NCI-H748 treated with DMSO at 0.1 percent for 48 hours (cell line): ENCODE results near the gene GLOD5.

ENCODE experiments used
- DNase-seq: peaks from one replicate; lab custom pipeline; 2025; lab: John Stamatoyannopoulos, UW

GLOD5 gene

GRCh38 chrX:48754238-48754637 lies 7.3 kb upstream of the GLOD5 start:
- DNase-seq, result no peak

DNA sequence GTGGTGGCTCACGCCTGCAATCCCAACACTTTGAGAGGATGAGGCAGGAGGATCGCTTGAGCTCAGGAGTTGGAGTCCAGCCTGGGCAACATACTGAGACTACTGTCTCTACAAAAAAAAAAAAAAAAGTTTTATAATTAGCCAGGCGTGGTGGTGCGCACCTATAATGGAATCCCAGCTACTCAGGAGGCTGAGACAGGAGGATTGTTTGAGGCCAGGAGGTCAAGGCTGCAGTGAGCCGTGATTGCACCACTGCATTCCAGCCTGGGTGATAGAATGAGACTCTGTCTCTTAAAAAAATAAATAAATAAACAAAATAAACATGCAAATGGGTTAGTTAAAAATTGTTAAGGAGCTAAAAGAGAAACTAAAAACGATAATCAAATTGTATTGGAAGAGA lies 7.7 kb downstream of the GLOD5 start:
- no peak for DNase-seq

GRCh38 chrX:48770296-48770695 lies 8.7 kb downstream of the GLOD5 start:
- no peak for DNase-seq

DNA sequence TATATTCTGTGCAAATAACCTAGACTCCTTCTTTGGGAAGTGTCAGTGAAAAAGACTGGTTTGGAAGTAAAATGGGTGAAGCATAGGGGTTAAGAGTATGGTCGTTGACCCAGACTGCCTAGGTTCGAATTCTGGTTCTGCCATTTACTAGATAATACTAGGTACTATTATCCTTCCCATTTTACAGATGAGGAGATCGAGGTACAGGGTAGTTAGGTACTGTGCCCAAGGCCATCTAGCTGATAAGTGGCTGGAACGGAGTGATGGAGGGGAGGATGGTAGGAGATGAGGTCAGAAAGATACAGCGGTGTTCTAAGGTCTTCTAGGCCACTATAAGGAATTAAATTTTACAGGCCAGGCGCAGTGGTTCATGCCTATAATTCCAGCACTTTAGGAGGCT lies 11.1 kb downstream of the GLOD5 start:
- DNase-seq, result no peak

DNA sequence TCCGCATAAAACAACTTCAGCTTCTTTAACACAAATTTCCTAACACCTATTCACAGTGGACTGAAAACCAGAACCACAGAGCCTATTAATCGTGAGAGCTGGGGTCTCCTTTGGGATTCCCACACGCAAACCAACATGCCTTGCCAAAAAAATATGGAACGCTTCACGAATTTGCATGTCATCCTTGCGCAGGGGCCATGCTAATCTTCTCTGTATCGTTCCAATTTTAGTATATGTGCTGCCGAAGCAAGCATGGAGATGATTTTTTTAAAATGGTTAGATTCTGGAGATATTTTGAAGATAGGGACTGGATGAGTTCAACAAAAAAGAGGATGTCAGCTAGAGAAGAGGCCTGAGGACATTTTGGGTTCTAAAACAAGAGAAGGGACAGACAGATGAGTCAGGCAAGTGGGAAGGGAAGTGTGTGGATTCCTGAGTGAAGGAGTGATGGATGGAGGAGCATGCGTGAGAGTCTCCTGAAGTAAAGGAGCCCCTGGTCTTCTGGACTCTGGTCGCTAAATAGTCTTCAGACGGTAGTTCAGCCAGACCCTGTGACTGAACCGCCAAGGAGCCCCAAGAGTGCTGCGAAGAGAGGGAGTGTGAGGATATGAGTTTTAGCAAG lies 15.4 kb downstream of the GLOD5 start:
- DNase-seq, result no peak

GRCh38 chrX:48779399-48779798 lies 17.9 kb downstream of the GLOD5 start:
- no peak for DNase-seq

- DNase-seq, result no peak
These were observed 20.2 kb downstream of the GLOD5 start for GRCh38 chrX:48781705-48782104.

DNA sequence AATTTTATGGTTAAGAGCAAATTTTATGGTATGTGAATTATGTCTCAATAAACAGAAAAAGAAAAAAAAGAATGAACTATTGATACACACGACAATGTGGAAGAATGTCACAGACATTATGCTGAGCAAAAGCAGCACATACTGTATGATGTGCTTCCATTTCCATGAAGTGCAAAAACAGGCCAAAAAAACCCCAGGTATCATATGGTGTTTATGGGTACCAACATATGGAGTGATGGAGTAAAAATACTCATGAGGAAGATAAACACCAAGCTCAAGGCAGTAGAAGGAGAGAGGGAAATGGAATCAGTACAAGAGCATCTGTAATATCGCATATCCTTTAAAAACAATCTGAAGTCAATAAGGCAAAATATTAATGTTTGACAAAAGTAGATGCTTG lies 20.7 kb downstream of the GLOD5 start:
- no peak for DNase-seq

- no peak for DNase-seq
These were observed 21.2 kb downstream of the GLOD5 start for GRCh38 chrX:48782795-48783194.

DNA sequence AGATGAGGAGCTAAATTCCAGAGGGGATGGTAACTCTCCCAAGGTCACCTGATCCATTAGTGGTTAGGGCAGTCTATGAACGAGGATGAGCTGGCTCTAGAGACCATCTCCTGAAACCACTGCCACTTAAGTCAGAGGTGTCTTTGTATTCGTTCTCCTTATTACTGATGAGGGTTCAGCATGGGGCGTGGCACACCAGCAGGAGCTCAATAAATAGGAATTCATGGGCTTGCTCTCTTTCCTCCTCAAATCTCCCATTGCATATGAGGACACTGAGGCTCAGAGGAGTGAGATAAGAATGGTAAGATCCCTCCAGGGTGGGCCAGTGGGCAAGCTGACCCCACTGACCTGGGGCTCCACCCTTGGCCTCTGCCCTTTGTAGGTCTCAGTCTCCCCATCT lies 23.2 kb downstream of the GLOD5 start:
- DNase-seq, result no peak

DNA sequence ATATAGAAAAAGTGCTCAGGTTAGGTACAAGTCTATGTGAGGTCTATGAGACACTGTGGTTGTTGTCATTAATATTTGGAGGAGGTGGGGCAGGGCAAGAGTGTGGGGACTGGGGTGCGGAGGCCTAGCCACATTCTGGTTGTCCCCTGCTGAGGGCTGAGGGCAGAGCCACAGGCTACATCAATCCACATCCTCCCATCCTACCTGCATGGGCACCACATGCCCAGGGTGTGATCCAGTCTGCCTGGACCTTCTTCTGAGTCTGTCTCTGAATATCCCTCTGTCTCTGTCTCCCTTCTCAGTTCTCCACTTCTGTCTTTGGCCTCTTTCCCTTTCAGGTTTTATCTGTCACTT lies 23.6 kb downstream of the GLOD5 start:
- no peak for DNase-seq

- DNase-seq, result no peak
These were observed 24.1 kb downstream of the GLOD5 start for GRCh38 chrX:48785540-48786214.

GRCh38 chrX:48786341-48786800 lies 24.8 kb downstream of the GLOD5 start, which contains the start of gene GATA1:
TSS of gene GATA1 (plus strand) at chrX:48786590. CDS start at chrX:48791110, 4,520 bp downstream.
- no peak for DNase-seq

- DNase-seq, result no peak
These were observed 25.4 kb downstream of the GLOD5 start for GRCh38 chrX:48786825-48787504.

GRCh38 chrX:48787505-48788443 lies 26.2 kb downstream of the GLOD5 start:
- no peak for DNase-seq

DNA sequence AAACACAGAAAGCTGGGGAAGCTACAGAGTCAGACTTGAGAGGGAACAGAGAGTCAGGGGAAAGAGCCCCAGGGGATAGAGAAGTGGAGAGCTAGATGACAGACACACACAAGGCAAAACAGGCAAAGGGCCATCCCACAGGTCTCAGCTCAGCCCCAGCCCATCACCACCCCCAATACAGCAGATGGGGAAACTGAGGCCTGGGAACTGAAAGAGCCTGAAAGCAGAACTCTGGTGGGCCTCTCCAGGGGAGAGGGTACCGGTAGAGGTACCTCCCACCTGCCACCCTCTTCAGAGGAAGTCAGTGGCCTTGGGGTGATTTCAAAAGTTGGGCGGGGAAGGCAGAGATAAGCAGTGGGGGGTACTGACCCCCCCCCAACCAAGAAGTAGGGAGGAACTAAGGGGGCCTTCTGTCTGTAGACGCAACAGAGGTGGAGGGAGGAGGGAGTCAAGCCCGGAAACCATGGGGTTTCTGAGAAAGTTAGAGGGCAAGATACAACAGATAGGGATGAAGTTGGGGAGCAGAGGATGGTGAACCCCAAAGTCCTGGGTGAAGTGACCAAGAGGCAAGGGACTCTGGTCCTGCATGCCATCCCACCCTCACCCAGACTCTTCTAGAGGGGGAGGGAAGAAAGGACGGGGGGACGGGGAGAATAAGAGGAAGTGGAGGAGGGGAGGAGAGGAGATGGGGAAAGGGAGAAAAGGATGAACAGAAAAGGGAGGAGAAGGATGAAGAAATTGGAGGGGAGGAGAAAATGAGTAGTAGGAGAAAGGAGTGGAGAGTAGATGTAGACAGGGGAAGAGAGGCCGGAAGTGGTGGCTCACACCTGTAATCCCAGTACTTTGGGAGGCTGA lies 28.0 kb downstream of the GLOD5 start:
- DNase-seq, result no peak

- no peak for DNase-seq
These were observed 28.9 kb downstream of the GLOD5 start for GRCh38 chrX:48790477-48790876.

DNA sequence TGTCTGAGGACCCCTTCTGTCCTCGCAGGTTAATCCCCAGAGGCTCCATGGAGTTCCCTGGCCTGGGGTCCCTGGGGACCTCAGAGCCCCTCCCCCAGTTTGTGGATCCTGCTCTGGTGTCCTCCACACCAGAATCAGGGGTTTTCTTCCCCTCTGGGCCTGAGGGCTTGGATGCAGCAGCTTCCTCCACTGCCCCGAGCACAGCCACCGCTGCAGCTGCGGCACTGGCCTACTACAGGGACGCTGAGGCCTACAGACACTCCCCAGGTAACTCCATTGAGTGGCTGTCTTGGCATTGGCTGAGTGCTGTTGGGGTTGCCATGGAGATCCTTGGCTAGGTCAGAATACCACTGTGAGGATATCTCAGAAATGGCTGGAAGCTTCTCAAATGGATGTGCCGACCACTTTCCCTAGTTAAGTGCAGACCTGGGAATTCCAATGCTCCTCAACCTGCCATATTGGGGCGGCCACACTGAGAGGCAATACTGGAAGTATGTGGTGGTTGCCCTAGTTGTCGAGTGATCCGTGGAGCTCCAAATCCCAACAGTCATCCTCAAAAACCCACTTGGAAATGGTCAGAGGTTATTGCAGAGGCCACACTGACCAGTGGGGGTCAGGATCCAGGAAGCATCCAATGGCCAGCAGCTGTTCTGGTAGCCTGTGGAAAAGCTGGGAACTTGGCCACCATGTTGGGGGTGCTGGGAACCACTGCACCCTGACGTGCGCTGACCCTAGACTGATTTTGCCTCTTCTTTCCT lies 29.7 kb downstream of the GLOD5 start:
- DNase-seq, result no peak

GRCh38 chrX:48792219-48792618 lies 30.7 kb downstream of the GLOD5 start:
- DNase-seq, result no peak

GRCh38 chrX:48793935-48794334 lies 32.4 kb downstream of the GLOD5 start:
- DNase-seq, result no peak
